Measurements from ENCODE around the gene TARM1.

The TARM1 gene

DNA sequence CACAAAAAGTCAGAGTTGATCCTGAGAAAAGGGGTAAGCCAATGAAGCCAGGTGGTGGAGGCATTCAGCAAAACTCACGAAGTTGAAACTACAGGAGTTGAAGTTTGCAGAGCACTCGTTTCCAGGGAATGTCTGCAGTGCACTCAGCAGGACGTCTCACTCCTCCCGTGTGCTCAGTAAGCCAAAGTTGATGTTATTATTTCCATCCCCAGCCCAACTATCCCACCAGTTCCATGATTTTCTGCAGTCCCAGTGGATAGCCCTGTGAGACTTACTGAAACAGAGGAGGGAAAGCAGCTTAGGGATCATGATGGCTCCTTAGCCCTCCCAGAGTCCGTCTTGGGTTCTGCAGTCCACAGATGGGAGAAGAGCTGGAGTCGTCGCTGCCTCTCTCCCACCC, at the start of gene TARM1:
Gene TARM1, minus strand, starts transcription at position 334 of the 400 bp plus-strand sequence. Its CDS starts 25 bp downstream, at position 309.
- in situ Hi-C loops (cut with MboI; ENCODE audit: low sequenced_read_pairs), result no loop called here

DNA sequence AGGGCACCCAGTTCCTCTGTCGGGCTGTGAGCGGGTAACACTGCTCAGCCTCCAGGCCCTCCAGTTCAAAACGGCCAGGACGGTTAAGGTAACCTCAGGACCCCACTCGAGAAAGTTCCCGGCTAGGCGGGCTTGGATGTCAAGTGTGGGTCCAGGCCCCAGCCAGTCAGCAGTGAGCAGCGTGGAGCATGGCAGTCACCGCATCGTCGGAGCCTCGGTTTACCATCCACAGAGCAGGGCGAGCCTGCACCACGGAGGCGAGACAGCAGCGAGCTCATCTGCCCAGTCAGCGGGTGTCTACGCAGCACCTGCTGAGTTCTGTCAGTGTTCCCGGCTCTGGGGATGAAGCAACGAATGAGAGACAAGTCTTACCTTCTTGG, 48.4 kb upstream of the TARM1 start:
- in situ Hi-C loops (cut with MboI; ENCODE audit: low sequenced_read_pairs), result no loop called here

DNA sequence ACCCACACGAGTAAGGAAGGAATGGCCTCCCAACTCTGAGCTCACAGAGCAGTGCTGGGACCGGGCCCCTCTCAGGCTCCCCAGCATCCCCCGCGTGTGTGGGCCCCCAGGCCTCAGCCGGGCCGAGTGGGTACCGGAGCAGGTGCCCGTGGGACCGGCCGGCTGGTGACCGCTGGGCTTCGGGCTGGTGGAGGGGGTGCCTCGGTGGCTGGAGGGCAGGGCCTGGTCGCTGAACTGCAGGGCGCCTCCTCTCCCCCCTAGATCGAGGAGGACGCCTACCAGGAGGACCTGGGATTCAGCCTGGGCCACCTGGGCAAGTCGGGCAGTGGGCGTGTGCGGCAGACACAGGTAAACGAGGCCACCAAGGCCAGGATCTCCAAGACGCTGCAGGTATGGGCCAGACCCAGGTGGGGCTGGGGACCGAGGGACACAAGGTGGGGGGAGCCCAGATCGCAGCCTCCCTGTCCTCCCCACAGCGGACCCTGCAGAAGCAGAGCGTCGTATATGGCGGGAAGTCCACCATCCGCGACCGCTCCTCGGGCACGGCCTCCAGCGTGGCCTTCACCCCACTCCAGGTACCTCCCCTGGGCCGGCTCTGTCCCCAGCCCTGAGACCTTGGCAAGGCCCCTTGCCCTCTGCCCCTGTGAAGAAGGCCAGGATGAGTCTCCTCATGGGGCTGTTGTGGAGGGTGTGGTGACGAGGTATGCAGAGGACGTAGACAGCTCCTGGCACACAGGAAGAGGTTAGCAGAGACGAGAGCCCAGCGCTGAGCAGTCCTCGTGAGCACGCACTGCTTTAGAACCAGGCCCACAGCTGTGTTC, 47.8 kb upstream of the TARM1 start:
- in situ Hi-C loops (cut with MboI; ENCODE audit: low sequenced_read_pairs), result no loop called here

DNA sequence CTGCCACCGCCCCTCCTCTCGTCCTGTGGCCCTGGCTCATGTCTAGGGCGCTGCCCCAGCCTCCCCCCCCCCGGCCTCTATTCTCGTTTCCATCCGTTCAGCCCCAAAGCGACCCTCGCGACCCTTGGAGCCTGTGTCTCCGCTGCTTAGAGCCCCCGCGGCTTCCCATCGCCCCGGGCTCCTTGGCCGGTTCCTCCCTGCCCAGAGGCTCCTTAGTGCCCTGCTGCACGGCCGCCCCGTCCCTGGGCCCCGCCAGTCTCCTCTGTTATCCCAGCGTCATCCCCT, 47.2 kb upstream of the TARM1 start:
- in situ Hi-C loops (cut with MboI; ENCODE audit: low sequenced_read_pairs), result no loop called here

DNA sequence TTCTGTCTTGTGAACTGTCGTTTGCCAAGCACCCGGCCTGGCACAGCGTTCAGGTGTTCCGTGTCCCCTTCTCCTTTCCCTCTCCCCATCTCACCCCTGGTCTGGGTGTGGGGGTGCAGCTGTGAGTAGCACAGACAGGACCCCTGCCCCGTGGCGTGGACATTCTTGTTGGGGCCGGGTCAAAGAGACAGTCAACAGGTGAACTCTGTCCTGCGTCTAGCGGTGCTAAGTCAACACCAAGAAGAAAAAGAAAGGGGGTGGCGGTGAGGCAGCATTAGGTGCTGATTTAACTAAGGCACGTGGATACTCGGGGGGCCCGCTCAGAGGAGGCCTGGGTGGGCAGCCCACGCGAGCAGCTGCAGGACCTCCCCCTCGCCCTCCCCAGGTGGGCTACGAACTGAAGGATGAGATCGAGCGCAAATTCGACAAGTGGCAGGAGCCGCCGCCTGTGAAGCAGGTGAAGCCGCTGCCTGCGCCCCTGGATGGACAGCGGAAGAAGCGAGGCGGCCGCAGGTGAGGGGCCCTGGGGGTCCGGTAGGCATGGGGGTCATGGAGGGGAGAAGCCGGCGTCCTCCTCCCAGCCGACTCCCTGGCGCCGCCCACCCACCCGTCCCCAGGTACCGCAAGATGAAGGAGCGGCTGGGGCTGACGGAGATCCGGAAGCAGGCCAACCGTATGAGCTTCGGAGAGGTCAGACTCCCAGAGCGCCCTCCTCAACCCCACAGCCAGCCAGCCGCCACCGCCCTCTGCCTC, 46.7 kb upstream of the TARM1 start:
- in situ Hi-C loops (cut with MboI; ENCODE audit: low sequenced_read_pairs), result no loop called here

DNA sequence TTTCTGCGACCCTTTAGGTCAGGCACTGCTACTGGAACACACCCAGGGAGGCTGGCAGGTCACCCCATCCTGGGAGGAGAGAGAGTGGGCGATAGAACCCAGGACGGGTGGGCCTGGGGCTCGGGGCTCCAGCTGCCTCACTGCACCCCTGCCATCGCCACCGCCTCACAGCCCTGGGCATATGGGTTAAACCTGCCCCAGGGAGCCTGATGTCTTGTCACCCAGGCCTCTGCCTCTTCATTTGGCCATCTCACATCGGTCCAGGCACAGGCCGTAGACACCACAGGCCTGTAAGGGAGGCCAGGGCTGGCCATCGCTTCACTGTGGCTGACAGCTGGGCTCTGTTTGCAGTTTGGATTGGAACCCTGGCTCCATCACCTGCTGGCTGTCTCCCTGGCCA, 44.5 kb upstream of the TARM1 start:
- in situ Hi-C loops (cut with MboI; ENCODE audit: low sequenced_read_pairs), result no loop called here

DNA sequence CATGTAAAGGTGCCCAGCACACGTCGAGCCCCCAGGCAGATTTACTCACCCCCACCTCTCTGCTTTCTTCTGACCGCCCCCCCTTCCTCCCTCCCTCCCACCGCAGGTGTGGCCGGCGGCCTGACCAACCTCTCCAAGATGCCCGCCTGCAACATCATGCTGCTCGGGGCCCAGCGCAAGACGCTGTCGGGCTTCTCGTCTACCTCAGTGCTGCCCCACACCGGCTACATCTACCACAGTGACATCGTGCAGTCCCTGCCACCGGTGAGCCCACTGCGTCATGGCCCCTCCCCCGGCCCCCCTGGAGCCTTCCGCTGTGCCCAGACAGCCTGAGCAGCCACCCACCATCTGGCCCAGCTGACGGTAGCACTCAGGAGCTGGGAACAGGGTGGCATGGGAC, 43.2 kb upstream of the TARM1 start:
- in situ Hi-C loops (cut with MboI; ENCODE audit: low sequenced_read_pairs), result no loop called here

DNA sequence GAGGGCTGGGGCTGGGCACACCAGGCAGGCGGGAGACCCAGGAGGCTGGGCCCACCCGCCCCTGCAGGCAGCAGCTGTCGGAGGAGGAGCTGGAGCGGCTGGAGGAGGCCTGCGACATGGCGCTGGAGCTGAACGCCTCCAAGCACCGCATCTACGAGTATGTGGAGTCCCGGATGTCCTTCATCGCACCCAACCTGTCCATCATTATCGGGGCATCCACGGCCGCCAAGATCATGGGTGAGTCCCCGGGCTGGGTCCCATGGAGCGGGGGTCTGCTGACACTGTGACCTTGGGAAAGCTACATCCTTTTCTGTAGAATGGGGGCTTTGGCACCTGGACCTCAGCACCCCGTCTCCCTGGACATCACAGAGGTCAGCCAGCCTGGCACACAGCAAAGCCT, 42.5 kb upstream of the TARM1 start:
- in situ Hi-C loops (cut with MboI; ENCODE audit: low sequenced_read_pairs), result no loop called here

DNA sequence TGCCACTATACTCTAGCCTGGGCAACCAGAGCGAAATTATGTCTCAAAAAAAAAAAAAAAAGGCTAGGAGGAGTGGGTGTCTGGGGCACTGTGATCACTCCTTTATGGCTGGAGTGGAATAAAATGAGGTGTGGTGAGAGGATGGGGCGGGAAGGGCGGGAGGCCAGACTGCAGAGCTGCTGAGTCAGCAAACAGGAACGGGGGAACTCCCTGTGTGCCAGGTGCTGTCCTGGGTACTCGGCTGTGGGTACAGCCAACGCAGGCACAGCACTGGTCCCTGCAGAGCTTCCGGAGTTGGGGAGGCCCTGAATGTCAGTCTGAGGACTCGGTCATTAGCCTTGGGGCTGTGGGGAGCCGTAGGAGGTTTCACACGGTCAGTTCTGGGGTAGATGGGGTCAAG, 40.1 kb upstream of the TARM1 start:
- in situ Hi-C loops (cut with MboI; ENCODE audit: low sequenced_read_pairs), result no loop called here

DNA sequence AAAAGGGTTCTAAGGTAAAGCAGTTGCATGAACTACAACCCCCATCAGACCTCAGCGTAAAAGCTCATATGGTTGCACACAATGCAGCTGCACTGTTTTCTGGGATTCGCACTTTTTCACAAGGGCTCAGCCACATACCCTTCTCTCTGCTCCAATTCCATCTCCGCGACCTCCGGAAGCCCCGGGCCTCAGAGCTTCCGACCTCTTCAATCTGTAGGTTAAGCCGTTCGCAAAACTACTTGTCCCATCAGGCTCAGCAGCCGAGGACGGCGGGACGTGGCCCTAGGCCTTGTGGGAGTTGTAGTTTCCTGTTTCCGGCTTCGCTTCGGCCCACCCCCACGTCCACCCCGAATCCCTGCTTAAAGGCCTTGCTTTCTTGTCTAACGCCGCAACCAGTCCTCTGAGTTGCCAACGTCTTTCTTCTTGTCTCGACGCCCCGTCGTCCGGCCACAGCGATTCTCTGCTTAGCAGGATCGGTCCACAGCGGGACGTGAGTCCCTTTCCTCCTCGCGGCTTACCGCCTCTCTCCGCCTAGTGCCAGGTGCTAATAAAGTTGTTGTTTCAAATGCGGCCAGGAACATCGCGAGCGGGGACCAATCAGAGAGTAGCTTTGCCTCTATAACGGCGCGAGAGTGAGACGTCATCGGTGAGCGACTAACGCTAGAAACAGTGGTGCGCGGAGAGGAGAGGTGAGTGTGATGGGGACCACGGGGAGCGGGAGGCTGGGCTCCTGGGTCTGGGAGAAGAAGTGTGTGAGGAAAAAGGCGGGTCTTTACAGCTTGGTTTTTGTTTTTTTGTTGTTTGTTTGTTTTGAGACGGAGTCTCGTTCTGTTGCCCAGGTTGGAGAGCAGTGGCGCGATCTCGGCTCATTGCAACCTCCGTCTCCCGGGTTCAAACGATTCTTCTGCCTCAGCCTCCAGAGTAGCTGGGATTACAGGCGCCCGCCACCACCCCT, 34.2 kb upstream of the TARM1 start, which contains the start of the genes PRPF31 and TFPT:
Gene PRPF31, plus strand, starts transcription at position 646 of the 955 bp plus-strand sequence. CDS start 2,525 bp downstream, outside the sequence.
Gene TFPT, minus strand, starts transcription at position 549 of the 955 bp plus-strand sequence. Its CDS starts 388 bp downstream, at position 161.
- in situ Hi-C loops (cut with MboI; ENCODE audit: low sequenced_read_pairs), result no loop called here

DNA sequence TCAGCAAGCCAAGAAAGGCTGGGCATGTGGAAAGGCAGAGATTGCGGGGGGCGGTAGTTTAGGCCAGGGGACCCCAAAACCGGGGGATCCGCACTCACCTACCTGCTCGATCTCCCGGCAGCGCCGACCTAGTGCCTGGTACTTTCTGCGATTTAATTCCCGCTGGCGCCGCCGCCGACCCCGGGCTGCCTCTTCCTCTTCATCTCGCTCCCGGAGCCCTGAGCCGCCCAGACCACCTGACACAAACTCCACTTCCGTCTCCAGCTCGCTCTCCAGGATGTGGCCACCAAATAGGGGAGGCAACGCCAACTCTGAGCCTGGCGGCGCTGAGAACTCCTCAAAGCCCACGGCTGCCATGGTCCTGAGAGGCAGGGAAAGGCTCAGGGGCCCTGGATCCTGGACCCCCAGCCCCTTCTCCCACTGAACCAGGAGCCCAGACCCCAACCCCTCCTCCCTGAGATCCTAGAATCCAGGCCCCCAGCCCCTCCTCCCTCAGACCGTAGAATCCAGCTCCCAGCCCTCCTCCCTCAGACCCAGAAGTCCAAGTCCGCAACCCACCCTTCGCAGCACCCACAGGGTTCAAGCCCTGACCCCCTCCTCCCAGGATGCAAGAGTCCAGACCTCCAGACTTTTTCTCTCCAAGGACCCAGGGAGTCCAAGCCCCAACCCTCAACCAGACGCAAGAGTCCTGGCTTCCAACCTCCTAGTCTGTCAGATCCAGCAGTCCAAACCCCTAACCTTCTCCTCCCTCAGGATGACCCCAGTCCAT, 33.4 kb upstream of the TARM1 start:
- in situ Hi-C loops (cut with MboI; ENCODE audit: low sequenced_read_pairs), result no loop called here

DNA sequence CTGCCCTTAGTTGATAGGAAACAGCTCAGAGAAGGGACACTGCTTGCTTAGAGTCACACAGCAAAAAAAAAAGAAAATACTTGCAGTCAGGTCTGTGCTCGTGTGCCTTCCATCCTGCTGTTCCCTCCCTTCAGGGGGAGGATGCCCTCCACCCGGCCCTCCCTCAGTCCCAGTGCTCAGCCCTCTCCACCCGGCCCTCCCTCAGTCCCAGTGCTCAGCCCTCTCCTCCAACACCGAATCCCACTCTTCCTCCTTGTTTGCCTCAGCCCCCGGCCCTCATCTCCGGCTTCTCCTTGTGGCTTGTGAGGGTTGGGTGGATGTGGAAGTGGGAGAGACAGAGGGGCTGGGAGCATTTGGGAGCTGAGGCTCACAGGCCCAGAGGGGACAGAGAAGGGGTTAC, 28.5 kb upstream of the TARM1 start:
- in situ Hi-C loops (cut with MboI; ENCODE audit: low sequenced_read_pairs), result no loop called here

DNA sequence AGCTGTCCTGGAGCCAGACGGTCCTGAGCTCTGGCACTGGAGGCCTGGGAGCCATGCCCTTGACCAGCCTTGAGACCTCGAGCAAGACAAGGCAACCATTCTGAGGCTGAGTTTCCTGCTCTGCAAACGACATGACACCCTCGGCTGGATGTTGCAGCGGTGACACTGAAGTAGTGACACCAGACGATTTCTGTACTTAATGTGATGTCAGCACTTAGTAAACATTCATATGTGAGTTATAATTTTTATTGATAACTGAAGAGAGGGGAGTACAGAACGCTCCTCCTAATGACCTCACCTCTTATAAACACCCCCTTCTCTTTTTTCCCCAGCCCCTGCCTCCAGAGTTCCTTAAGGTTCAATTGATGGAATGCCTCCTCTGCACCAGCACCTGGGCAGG, 27.3 kb upstream of the TARM1 start:
- in situ Hi-C loops (cut with MboI; ENCODE audit: low sequenced_read_pairs), result no loop called here

DNA sequence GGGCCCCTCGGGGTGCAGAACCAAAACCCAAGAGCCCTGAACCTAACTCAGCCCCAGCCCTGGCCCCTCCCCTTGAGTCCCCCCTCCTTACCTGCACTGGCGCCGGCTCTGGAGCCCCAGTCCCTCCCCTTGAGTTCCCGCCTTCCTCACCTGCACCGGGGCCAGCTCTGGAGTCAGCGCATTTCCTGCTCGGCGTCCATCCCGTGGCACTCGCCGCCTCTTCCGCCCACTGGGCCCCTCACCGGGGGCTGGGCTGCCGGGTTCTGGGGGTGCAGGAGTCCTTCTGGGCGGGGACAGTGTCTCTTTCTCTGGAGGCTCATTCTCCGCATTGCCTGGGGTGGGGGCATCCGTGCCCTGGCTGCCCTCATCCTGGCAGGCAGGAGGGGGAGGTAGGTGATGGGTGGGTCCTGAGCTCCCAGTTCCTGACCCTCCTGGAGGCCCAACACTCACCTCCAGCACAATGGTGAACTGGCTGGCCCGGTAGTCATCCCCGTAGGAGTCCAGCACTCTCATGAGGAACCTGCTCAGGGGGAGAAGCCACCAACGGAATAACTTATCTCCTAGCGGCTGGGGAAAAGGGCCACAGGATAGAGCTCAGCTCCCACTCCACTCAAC, 26.8 kb upstream of the TARM1 start:
- in situ Hi-C loops (cut with MboI; ENCODE audit: low sequenced_read_pairs), result no loop called here

DNA sequence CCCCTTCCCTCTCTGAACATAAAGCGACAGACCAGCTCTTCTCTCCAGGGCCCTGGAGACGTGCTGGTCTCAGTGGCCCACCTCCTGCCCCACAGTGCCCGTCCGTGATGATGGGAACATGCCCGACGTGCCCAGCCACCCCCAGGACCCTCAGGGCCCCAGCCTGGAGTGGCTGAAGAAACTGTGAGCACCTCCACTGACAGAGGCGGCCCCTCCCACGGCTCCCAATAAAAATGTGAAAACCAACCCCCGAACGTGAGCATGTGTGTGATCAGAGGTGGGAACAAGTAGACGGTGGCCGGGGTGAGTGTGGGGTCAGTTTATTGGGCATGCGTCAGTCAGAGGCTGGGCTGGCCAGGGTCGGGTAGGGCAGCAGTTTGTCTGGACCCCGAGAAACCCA, 25.6 kb upstream of the TARM1 start:
- in situ Hi-C loops (cut with MboI; ENCODE audit: low sequenced_read_pairs), result no loop called here

DNA sequence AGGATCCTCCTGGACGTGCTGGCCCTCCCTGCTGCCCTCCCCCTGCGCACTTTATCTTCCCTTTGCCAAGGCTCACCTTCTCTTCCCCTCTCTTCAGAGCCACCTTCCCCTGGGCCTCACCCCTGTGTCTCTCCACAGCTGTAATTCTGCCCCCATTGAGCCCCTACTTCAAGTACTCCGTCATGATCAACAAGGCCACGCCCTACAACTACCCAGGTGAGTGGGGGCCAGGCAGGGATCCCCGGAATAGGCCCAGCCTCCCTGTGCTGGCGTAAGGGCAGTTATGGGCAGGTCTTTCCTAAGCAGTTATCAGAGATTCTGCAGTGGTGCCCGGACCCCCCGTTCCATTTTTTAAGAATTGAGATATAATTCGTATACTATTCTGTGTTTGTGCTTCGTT, 24.6 kb upstream of the TARM1 start:
- in situ Hi-C loops (cut with MboI; ENCODE audit: low sequenced_read_pairs), result no loop called here

DNA sequence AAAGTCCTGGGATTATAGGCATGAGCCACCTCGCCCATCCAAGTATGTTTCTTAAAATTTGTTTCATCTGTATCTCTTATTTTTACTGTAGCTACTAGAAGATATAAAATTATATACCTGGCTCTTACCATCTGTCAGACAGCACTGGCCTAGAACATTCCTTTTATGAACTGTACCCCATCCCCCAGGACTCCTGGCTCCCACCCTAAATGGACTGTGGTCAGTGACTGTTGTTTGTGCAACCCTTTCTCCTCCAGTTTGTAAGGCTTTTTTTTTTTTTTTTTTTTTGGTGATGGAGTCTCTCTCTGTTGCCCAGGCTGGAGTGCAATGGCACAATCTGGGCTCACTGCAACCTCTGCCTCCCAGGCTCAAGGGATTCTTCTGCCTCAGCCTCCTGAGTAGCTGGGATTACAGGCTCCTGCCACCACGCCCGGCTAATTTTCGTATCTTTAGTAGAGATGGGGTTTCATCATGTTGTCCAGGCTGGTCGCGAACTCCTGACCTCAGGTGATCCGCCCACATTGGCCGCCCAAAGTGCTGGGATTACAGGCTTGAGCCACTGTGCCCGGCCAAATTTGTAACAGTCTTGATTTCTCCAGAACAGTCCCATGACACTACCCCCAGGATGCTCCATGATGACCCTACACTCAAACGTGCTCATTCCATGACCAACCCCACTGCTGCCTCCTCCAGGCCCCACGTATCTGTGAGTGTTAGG, 24.0 kb upstream of the TARM1 start:
- in situ Hi-C loops (cut with MboI; ENCODE audit: low sequenced_read_pairs), result no loop called here

DNA sequence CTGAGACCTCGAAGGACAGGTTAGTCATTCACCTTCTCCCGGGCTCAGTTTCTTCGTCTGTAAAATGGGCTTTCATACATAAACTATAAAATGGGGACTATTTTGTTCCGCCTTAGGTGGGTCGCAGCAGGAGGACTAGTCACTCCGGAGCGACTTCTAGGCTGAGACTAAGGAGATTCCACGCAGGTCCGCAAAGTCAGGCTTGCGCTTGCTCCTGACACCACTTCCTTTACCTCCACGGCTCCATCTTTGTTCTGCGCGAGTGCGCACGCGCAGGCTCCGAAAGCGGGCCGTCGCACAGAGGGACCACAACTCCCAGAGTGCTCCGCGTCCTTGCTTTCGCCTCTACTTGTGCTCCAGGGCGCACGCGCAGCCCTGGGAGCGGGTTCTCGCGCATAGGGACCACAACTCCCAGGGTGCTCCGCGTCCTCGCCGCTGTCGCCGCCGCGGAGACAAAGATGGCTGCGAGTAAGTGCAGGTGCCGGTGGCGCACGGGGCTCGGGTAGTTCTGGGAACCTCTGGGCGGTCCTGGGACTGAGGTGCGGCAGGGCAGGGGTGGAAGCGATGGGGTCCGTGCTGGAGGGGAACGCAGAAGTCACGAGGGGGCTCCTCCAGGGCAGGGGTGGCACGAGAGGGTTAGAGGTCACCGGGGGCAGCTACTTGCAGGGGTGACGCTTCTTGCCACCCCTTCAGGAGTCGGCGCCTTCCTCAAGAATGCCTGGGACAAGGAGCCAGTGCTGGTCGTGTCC, 21.4 kb upstream of the TARM1 start, which contains the start of gene NDUFA3:
Gene NDUFA3, plus strand, starts transcription at position 435 of the 749 bp plus-strand sequence. Its CDS starts 24 bp downstream, at position 459.
- in situ Hi-C loops (cut with MboI; ENCODE audit: low sequenced_read_pairs), result no loop called here

DNA sequence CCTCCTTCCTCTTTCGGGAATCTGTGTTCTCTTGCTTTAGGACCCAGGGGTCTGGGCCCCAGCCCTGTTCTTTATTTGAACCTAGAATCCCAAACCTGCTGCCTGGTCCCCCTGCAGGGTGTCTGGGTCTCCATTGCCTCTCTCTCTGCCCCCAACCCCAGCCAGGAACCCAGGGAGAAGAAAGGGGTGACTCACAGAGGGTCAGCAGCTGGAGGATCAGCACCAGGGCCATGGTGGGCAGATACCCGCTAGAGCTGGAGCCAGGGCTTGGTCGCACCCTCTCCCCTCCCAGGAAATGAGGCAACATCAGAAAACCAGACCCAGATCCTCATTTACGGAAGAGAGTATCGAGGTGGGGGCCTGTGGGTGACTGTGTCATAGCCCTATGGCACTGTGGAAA, 19.4 kb upstream of the TARM1 start, which contains the start of gene OSCAR:
Gene OSCAR, minus strand, starts transcription at position 243 of the 400 bp plus-strand sequence. Its CDS starts 11 bp downstream, at position 232.
- in situ Hi-C loops (cut with MboI; ENCODE audit: low sequenced_read_pairs), result no loop called here

Data from HL-60/S4 (cell line).